A172 (cell line): ENCODE results near the gene DCDC2B. TPM values are rescaled to one million over a fixed set of nuclear protein-coding genes. Genes with fewer than 3 reads are reported as not detected.
"Not testable (repeated sequence)": the region's sequence is repeated elsewhere in the genome, so short reads cannot be mapped to it uniquely, and the experiment has no call there.

Experiments
- DNase-seq: peaks from one replicate; pipeline ENCODE4 v3.0.0-alpha.2; 2015; ENCODE audit warnings: low spot score
- total RNA-seq: library from RNA; depleted of rRNA; stranded (reverse); fragments of >200 nt; shearing (Covaris generic); gene quantifications from 2 replicates; pipeline ENCODE4 v1.2.3, GENCODE V29; 2014; rRNA removed

DCDC2B gene
- total RNA-seq, result not detected in 2 replicates

- DNase-seq, result peak; percentile 37
Observed at GRCh38 chr1:32208891-32209328, at the start of gene DCDC2B. DCDC2B (plus strand) TSS chr1:32209089; CDS start chr1:32209094, 5 bp downstream.

DNA sequence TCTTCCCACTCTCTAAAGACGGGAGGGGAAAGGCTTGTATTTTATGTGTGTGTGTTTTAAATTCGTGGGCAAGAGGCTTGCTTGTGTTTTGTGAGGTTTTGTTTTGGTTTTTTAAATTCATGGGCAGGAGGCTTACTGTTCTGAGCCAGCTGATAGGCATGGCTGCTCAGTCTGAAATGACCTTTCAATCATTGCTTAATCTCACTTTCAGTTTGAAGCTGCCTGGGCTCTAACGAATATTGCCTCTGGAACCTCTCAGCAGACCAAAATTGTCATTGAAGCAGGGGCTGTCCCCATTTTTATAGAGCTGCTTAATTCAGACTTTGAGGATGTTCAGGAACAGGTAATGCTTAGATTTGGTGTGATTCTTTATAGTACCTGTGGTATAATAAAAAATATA is 49.7 kb upstream of the DCDC2B start:
- DNase-seq, result no peak

DNA sequence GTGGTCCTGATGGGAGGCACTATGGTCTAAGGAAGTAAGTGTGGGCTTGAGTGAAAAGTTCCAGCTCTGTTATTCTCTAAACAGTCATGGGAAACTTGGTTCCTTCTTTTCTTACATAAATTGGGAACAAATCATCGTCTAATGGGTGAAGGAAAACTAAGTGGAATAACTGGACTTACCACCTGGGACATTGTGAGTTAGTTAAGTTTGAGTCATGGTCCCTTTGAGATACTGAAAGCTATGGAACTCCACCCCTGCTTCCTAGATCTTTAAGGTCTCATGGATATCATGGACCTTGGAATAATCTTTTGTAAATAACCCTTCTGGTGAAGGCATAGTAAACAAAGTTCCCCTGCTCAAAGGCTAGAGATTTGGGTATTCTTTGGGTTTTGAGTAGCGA is 45.5 kb upstream of the DCDC2B start:
- DNase-seq, result no peak

- not testable (repeated sequence) for DNase-seq
Observed at GRCh38 chr1:32165633-32166032, 43.3 kb upstream of the DCDC2B start.

DNA sequence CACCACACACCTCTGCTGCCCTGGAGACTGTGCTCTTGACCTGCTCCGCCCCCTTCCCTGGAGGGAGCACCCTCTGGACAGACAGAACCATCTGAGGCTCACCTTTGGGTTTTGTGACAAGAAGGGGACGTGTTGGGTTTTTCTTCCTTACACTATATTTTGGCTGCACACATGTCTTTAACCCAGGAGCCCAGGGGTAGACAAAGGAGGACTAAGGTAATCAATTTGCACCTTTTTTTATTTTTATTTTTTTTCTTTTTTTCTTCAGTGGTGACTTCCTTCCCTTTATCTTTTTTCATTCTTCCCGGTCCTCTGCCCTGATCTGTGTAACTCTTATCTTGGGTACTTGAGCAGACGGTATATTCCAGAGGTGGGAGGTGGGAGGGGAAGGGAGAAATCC is 37.9 kb upstream of the DCDC2B start:
- DNase-seq, result no peak

DNA sequence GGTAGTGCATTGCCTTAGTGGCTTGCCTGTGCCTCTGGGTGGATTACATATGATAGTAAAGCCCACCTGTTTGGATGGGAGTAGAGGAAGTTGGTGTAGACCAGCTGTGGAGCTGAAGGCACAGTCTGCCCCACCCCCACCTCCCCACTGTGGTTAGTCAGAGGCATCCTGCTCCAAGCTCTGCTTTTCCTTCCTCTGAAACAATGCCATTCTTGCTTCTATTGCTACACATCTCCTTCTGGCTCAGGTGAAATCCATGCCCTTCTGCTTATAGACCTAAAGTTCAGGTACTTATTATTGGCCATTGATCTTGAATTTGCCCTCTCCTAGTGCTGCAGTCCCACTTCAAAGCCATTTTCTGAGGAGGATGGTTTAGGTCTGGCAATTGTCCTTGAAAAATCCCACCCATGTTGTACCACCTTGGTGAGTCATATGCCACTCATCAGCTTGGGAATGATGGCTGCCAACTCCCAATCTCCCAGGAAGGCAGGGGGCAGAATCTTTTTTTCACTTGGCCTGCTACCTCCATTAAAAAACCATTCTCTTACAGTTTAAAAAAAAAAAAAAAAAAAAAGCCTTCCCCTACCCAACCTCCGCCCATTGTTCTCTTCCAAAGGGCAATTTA is 36.2 kb upstream of the DCDC2B start:
- peak; percentile 22 for DNase-seq

DNA sequence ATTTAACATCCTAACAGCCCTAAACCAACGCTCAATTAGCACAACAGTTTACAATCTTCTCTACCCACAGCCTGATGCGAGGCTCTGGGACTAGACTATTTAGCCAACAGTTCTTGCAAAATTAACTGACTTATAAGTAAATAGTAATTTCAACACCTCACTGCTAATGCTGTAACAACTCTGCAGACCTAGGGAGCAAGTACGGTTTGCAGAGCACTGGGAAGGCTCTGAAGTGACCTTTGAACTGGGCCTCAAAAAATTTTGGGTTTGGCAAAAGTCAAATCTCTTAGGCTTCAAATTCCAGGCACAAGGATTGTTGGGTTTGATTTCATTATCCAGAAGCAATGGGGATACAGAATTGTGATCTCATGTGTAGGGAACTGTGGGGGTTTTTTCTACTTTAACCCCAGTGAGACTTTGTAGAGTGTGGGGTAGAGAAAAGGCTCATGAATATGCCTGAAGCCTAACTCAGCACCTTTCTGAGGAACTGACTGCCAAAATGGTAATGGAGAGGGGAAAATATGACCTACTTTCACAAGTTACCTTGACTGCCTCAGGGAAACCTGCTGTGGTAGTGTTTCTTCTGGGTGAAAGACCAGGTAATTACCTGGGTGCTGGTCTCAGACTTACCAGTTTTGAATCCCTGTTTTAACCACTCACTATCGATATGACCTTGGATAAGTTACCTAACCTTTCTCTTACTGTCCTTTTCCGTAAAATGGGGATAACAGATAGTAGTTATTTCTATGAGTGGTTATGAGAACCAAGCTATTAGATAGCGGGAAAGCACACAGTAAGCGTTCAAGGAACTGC is 30.3 kb upstream of the DCDC2B start:
- no peak for DNase-seq

GRCh38 chr1:32179193-32179442 is 29.8 kb upstream of the DCDC2B start:
- DNase-seq, result no peak

- DNase-seq, result peak; percentile 44
Observed at GRCh38 chr1:32179443-32180185, 29.3 kb upstream of the DCDC2B start, which contains the start of gene TXLNA. TXLNA (plus strand) TSS chr1:32179675; CDS start chr1:32180346, 671 bp downstream.

- DNase-seq, result no peak
Observed at GRCh38 chr1:32180186-32181060, 28.5 kb upstream of the DCDC2B start.

DNA sequence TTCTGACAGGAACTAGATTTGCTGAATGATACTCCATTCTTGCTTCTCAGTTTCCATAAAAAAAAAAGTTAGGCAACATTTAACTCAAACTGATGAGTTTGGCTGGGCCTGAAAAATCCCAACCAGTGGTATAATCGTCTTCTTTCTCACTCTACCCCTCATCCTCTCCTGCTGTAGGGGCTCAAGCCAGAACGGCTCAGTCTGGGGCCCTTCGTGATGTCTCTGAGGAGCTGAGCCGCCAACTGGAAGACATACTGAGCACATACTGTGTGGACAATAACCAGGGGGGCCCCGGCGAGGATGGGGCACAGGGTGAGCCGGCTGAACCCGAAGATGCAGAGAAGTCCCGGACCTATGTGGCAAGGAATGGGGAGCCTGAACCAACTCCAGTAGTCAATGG is 27.8 kb upstream of the DCDC2B start:
- no peak for DNase-seq

DNA sequence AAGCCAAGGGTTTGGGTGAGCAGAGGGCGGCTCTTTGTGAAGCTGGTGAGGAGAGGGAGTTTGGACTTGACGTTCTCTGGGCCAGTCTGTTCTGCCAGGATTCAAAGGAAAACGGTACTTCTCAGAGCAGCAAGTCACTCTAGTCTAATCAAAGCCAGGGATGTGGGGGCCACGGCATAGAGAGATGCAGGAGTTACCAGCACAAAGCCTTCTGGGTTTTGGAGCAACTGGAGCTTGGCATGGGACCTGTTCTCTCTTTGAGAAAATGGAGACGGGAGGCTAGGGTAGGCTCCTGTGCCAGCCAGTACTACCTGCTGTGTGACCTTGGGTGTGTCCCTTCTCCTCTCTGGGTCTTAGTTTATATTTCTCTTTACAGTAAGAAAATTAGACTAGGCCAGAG is 27.3 kb upstream of the DCDC2B start:
- DNase-seq, result no peak

DNA sequence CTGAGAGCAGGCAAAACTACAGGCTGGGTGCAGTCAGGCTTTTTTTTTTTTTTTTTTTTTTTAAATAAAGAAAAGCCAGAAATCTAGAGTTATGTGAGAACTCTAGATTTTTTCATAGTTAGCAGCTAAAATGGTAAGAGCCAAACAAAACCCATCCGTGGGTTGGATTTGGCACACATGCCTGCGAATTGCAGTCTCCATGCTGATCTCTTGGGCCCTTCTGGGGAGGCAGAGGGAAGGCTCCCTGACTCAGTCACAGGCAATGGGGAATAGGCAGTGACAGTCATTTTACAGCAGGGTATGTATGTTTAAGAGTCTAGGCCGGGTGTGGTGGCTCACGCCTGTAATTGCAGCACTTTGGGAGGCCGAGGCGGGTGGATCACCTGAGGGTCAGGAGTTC is 26.8 kb upstream of the DCDC2B start:
- DNase-seq, result no peak

DNA sequence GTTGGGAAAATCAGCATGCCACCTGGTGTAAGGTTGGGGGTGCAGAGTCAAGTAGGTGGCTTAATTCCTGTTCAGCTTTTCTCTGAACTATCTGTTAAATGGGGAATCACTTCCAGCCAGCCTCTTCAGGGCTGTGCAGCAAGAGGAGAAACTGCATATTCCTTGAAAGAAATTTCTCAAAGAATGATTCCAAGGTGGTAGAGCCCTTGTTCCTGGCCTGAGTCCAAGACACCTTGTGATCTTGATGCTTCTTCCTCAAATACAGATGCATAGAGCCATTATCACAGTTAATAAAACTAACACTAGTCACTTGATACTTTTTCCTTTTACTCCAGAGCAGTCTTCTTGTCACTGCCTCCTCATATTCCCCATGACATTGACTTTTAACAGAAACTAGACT is 24.2 kb upstream of the DCDC2B start:
- DNase-seq, result no peak

GRCh38 chr1:32186077-32186476 is 22.8 kb upstream of the DCDC2B start:
- no peak for DNase-seq

GRCh38 chr1:32186491-32186890 is 22.4 kb upstream of the DCDC2B start:
- no peak for DNase-seq

DNA sequence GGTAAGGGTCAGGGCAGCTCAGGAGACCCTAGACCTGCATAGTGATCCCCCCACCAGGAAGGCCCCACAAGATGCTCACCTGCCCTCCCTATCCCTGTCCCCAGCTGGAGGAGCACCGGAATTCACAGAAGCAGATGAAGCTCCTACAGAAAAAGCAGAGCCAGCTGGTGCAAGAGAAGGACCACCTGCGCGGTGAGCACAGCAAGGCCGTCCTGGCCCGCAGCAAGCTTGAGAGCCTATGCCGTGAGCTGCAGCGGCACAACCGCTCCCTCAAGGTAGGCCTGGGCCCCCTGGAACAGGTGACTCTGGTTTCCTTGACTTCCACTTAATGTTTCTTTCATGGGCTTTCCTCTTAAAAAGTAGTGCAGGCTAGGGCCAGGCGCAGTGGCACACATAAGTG is 21.0 kb upstream of the DCDC2B start:
- DNase-seq, result no peak

DNA sequence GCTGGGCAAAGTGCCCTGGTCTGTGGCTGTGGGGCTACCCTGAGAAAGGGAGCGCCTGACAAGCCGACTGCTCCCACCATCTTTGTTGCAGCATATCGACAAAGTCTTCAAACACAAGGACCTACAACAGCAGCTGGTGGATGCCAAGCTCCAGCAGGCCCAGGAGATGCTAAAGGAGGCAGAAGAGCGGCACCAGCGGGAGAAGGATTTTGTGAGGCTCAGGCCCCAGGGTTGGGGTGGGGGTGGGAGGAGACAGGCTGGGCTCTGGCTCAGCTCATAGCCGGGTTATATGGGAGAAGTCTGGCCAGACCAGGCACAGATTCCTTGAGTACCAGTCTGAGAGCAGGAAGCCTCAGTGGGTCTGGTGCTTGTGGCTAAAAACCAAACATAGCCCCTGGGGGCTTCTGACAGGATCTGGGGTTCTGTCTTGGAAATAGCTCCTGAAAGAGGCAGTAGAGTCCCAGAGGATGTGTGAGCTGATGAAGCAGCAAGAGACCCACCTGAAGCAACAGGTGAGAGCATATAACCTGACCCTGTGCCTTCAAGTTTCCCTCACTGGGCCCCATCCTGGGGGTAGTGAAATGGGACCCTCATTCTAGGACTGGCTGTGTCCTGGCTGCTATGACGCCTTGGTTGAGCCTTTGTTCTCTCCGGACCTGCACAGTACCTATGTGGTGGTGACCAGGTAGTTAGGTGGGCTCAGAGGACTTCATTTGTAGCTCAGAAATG is 16.5 kb upstream of the DCDC2B start:
- DNase-seq, result no peak

- DNase-seq, result no peak
Observed at GRCh38 chr1:32194984-32195383, 13.9 kb upstream of the DCDC2B start.

DNA sequence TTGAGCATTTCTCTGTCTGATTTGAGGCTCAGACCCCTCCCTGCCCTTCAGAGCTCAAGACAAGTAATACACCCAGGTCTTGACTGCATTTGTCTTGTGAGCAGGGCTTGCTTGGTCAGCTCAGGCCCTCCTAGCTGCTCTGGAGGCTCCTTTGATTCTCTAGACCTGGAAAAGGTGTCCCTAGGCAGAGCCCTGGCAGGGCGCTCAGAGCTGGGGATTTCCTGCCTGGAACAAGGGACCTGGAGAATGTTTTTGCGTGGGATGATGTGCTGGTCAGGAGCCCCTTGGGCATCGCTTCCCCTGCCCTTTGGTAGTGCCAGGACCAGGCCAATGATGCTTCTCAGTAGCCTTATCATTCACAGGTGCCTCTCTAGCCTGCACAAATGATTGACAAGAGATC is 13.4 kb upstream of the DCDC2B start:
- DNase-seq, result no peak
